ENCODE measurements around the gene MRLN. TPM values are rescaled to one million over a fixed set of nuclear protein-coding genes. Genes with fewer than 3 reads are reported as not detected.
"Not testable (repeated sequence)": the region's sequence is repeated elsewhere in the genome, so short reads cannot be mapped to it uniquely, and the experiment has no call there.

MRLN gene
- total RNA-seq, 3 donors from 2014 or later = 0.38 TPM; not detected in 2

DNA sequence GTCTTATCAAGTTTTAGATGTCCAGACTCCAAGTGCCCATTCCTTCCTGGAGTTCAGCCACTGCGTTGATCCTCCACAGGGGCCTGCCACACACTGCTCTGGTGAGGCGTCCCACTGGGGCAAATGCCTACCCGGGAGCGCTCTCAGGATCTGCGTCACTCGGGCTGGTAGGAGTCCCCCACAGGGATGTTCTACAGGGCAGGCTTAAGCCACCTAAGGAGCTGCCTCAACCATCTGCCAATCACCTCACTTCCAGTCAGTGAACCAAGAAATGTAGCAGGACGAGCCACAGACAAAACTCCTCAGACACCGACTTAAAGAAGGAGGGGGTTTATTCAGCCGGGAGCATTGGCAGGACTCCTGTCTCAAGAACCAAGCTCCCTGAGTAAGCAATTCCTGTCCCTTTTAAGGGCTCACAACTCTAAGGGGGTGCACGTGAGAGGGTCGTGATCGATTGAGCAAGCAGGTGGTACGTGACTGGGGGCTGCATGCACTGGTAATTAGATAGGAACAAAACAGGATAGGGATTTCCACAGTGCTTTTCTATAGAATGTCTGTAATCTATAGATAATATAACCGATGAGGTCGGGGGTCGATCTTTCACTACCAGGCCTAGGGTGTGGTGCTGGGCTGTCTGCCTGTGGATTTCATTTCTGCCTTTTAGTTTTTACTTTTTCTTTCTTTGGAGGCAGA lies 19.8 kb downstream of the MRLN start:
- H3K36me3 Mint-ChIP-seq (ENCODE audit: insufficient read depth); H3K9me3 Mint-ChIP-seq; H3K27me3 Mint-ChIP-seq (ENCODE audit: low read depth); H3K4me3 Mint-ChIP-seq; H3K4me1 Mint-ChIP-seq (ENCODE audit: low read depth); DNase-seq; ATAC-seq: not testable (repeated sequence)

DNA sequence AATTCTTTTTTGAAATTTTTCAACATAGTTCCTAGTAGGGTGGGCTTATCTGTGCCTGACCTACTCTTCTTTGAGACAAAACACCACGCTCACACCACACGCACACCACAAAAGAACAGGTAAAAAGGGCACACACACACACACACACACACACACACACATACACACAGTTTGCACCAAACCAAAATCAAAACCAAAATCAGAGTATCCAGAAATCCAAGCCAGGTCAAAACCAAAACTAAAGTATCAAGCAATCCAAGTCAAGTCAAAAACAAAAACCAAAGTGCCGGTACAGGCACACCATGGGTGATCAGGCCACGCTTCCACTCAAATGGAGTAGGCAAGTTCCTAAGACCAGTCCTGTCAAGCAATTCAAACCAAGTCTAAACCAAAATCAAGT lies 20.4 kb downstream of the MRLN start:
- DNase-seq; H3K4me3 Mint-ChIP-seq; H3K4me1 Mint-ChIP-seq (ENCODE audit: low read depth); H3K36me3 Mint-ChIP-seq (ENCODE audit: insufficient read depth); H3K9me3 Mint-ChIP-seq; H3K27me3 Mint-ChIP-seq (ENCODE audit: low read depth); ATAC-seq: not testable (repeated sequence)

DNA sequence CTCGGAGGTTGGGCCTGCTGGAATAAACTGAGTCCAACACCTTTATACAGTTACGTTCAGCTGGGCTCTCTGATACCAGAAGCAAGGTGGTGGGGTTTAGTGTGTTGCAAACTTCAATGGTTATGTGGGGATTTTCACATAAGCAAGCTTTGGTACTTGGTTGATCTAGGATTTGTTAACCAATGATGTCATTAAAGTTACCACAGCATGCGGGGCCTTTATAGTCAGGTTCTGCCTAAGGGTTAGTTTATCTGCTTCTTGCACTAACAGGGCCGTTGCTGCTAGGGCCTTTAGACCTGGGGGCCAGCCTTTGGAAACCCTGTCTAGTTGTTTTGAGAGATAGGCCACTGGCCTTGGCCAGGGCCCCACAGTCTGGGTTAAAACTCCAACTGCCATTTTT lies 24.1 kb downstream of the MRLN start:
- not testable (repeated sequence) for H3K9me3 Mint-ChIP-seq; H3K27me3 Mint-ChIP-seq (ENCODE audit: low read depth)

GRCh38 chr10:59724098-59724938 lies 28.9 kb downstream of the MRLN start:
- Mint-ChIP-seq H3K4me3 (no peak overlapping the region), H3K9me3 (peaks cover 5% of the 10 kb centered on the region), H3K36me3 (ENCODE audit: insufficient read depth) (no peaks in the 10 kb centered on the region), H3K4me1 (ENCODE audit: low read depth) (no peaks in the 10 kb centered on the region), H3K27me3 (ENCODE audit: low read depth) (no peaks in the 10 kb centered on the region)
- no peak for ATAC-seq
- no peak for DNase-seq

More for the DNA sequence above, 24.1 kb downstream of the MRLN start:
- H3K4me1 Mint-ChIP-seq (ENCODE audit: low read depth); DNase-seq; H3K36me3 Mint-ChIP-seq (ENCODE audit: insufficient read depth); ATAC-seq; H3K4me3 Mint-ChIP-seq: not testable (repeated sequence)

DNA sequence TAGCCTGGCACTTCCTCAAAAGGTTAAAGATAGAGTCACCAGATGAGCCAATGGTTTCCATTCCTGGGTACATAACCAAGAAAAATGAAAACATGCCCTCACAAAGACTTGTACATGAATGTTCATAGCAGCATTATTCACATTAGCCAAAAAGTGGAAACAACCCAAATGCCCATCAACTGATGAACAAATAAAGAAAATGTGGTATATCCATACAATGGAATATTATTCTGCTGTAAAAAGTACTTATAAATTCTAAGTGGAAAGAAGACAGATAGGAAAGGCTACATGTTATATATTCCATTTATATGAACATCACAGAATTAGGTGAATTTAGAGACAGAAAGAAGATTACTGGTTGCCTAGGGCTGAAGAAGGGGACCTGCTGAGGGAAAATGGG lies 32.9 kb downstream of the MRLN start:
- DNase-seq (no peak), ATAC-seq (no peak)
- no peaks in the 10 kb centered on the region for H3K36me3 Mint-ChIP-seq (ENCODE audit: insufficient read depth)
- H3K4me3 Mint-ChIP-seq = no peak overlapping the region
- peaks cover 5% of the 10 kb centered on the region for H3K9me3 Mint-ChIP-seq
- peaks cover 2% of the 10 kb centered on the region for H3K27me3 Mint-ChIP-seq (ENCODE audit: low read depth)
- no peaks in the 10 kb centered on the region for H3K4me1 Mint-ChIP-seq (ENCODE audit: low read depth)

GRCh38 chr10:59719374-59719773 lies 33.9 kb downstream of the MRLN start:
- Mint-ChIP-seq H3K36me3 (ENCODE audit: insufficient read depth) (no peaks in the 10 kb centered on the region), H3K4me1 (ENCODE audit: low read depth) (no peaks in the 10 kb centered on the region), H3K27me3 (ENCODE audit: low read depth) (peaks cover 2% of the 10 kb centered on the region), H3K4me3 (no peak overlapping the region), H3K9me3 (peaks cover 5% of the 10 kb centered on the region)
- DNase-seq (no peak), ATAC-seq (no peak)

DNA sequence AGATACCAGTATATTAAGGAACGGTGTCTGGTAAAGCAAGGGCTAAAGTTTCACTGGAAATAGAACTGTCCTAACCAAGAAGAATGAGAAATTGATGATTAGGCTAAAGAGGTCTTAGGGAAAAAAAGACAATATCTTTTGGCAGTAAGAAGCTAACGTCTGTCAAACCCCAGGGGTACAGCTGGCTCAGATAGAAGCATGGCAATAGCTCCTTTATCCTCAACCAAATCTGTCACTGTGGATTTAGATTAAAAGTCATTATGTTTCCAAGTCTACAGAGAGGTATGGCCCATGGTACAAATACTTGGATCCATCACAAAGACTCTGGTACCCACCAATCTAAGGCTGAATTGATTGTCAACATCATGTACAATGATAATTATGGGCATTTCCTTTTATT lies 35.0 kb downstream of the MRLN start:
- H3K4me1 Mint-ChIP-seq (ENCODE audit: low read depth) = no peaks in the 10 kb centered on the region
- no peaks in the 10 kb centered on the region for H3K36me3 Mint-ChIP-seq (ENCODE audit: insufficient read depth)
- H3K4me3 Mint-ChIP-seq = no peak overlapping the region
- peaks cover 6% of the 10 kb centered on the region for H3K27me3 Mint-ChIP-seq (ENCODE audit: low read depth)
- ATAC-seq (no peak), DNase-seq (no peak)
- peaks cover 5% of the 10 kb centered on the region for H3K9me3 Mint-ChIP-seq

DNA sequence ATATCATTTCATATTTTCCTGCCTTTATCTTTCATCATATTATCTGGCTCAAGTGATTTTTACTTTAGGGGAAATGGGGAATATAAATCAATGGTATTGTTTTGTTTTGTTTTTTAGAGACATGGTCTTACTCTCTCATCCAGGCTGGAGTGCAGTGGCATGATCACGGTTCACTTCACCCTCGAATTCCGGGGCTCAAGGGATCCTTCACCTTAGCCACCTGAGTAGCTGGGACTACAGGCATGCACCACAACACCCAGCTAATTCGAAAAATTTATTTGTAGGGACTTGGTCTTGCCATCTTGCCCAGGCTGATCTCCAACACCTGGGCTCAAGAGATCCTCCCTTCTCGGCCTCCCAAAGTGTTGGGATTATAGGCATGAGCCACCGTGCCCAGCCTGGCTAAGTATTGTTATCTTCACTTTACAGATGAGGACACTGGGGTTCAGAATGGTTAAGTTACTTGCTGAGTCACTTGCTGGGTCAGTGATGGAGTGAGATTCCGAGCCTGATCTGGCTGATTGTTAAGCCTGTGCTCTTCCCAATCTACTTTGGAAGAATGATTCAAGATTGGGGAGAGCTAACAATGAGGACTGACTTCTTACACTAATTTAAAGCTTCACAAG lies 39.9 kb downstream of the MRLN start:
- H3K27me3 Mint-ChIP-seq (ENCODE audit: low read depth) = peaks cover 34% of the 10 kb centered on the region
- no peak overlapping the region for H3K4me3 Mint-ChIP-seq
- no peak for ATAC-seq

DNA sequence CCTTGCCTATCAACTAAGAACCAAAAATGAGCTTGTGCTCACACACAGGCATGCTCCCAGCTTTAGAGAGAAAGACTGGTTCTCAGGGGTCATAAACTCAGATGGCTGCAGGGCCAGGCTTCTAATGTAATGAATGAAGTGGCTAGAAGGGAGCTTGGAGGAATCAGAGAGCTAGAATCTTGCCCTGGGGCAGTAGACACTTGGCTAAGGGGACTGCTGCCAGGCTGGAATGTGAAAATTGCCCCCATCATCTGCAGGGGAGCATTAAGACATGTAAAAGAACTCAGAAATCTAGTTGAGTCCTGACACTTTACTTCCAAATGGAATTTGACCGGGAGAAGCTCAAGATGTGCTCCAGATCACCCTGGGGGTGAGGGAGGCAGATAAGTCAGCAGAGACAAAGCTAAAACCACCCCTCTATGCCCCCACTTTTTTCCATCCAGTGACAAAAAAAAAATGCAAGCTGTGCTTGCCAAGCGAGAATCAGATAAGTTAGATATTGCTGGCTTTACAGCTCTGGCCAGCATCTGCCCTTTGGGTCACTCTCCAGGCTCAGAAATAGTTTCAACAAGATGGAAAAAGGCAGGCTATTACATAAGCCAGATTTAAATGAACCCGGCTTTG lies 41.3 kb downstream of the MRLN start:
- DNase-seq (no peak), ATAC-seq (no peak)
- H3K36me3 Mint-ChIP-seq (ENCODE audit: insufficient read depth) = no peaks in the 10 kb centered on the region
- no peaks in the 10 kb centered on the region for H3K9me3 Mint-ChIP-seq
- no peaks in the 10 kb centered on the region for H3K4me1 Mint-ChIP-seq (ENCODE audit: low read depth)
- H3K4me3 Mint-ChIP-seq = no peak overlapping the region
- H3K27me3 Mint-ChIP-seq (ENCODE audit: low read depth) = peaks cover 41% of the 10 kb centered on the region

More for the DNA sequence above, 39.9 kb downstream of the MRLN start:
- no peak for DNase-seq
- Mint-ChIP-seq H3K9me3 (no peaks in the 10 kb centered on the region), H3K36me3 (ENCODE audit: insufficient read depth) (no peaks in the 10 kb centered on the region), H3K4me1 (ENCODE audit: low read depth) (no peaks in the 10 kb centered on the region)

DNA sequence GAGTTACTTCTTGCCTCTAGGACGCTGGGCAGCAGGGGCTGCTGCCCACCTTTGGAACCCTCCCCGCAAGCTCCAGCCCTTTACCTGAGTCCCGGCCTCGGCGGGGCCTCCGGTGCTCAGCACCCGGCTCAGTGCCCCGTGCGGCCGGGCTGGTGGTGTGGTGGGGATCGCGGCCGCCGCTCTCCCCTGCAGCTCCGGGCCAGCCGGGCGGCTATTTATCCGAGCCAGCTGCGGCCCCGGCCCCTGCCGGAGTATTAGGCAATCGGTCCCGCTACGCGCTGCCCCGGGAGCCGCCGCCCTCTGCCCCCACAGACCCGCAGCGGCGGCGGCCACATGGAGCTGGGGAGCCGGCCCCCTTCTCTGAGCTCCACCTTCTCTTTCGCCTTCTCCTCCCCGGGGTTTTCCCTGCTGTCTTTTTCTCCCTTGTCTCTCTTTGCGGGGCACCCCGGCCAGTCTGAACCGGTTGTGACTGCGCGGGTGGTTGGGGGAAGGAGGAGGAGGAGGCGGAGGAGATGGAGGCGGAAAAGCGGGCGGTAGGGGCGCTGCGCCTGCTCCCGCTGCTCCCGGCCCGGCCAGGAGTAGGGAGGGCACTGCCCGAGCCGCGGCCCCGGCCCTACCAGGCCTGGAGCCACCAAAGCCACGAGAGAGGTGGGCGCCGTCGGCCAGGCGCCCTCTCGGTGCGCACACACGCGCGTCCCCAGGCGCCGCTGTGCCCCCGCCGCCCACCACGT lies 43.7 kb downstream of the MRLN start, which contains the start of gene SLC16A9:
Gene SLC16A9, minus strand, starts transcription at position 456 of the 731 bp plus-strand sequence. CDS start 25,559 bp downstream, outside the sequence.
- Mint-ChIP-seq H3K4me3 (peak within 1 kb of the TSS; percentile 56), H3K4me1 (ENCODE audit: low read depth) (no peaks in the 10 kb centered on the region), H3K27me3 (ENCODE audit: low read depth) (peaks cover 47% of the 10 kb centered on the region), H3K9me3 (no peaks in the 10 kb centered on the region), H3K36me3 (ENCODE audit: insufficient read depth) (no peaks in the 10 kb centered on the region)
- DNase-seq = no peak
- ATAC-seq = peak; percentile 82 to 85

DNA sequence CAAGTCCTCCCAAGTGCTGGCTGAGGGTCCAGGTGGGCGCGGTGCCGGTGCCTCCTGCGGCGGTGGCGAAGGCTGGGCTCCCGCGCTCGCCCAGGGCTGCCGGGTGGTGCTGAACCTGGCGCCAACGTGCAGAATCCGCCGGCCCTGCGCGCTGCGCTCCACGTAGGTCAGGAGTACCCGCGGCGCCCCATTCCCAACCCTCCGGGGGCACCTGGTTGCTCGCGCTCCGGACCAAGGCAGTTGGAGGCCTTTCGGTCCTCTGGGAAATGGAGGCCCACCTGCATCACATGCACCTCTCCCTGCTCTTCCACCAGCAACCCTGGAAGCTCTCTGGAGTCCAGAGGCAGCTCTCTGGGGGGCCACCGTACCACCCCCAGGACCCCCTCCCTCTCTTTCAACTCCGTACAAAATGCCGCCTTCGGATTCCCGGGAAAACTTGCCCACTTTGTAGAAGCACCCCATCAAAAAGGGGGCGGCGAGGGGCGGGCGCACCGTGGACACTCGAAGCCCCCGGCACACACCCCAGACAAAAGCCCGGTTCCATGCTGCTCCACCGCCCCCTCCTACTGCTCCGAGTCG lies 44.4 kb downstream of the MRLN start:
- Mint-ChIP-seq H3K27me3 (ENCODE audit: low read depth) (peaks cover 49% of the 10 kb centered on the region), H3K4me3 (peak overlapping the region; percentile 56), H3K36me3 (ENCODE audit: insufficient read depth) (no peaks in the 10 kb centered on the region), H3K4me1 (ENCODE audit: low read depth) (no peaks in the 10 kb centered on the region), H3K9me3 (no peaks in the 10 kb centered on the region)
- DNase-seq (no peak), ATAC-seq (peak in 1 of 2 donors; percentile 16)

- DNase-seq = no peak
- H3K4me1 Mint-ChIP-seq (ENCODE audit: low read depth) = no peaks in the 10 kb centered on the region
- H3K9me3 Mint-ChIP-seq = no peaks in the 10 kb centered on the region
- no peak overlapping the region for H3K4me3 Mint-ChIP-seq
- H3K27me3 Mint-ChIP-seq (ENCODE audit: low read depth) = peaks cover 41% of the 10 kb centered on the region
- no peaks in the 10 kb centered on the region for H3K36me3 Mint-ChIP-seq (ENCODE audit: insufficient read depth)
- no peak for ATAC-seq
Observed at GRCh38 chr10:59706851-59707797, 46.1 kb downstream of the MRLN start.

DNA sequence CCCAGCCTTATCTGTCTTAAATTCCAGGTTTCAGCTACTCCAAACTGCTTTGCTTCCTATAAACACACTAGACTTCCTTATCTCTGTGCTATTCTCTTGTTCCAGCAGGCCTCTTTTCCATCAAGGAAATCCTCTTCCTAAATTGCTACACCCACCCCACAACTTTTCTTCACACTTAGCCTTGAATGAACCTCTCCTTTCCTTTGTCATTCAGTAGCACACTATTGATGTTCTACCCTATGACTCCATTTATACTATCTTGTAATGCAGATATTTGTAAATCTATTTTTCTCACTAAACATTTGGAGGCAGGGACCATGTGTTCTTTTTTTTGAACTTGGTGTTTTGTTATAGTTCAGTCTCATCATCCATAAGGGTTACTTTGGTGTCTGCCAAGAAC lies 47.3 kb downstream of the MRLN start:
- ATAC-seq (no peak), DNase-seq (no peak)
- no peaks in the 10 kb centered on the region for H3K4me1 Mint-ChIP-seq (ENCODE audit: low read depth)
- H3K4me3 Mint-ChIP-seq = no peak overlapping the region
- no peaks in the 10 kb centered on the region for H3K9me3 Mint-ChIP-seq
- H3K27me3 Mint-ChIP-seq (ENCODE audit: low read depth) = peaks cover 46% of the 10 kb centered on the region
- no peaks in the 10 kb centered on the region for H3K36me3 Mint-ChIP-seq (ENCODE audit: insufficient read depth)
